Activated CD8-positive, alpha-beta T cell treated with anti-CD3 and anti-CD28 coated beads for 36 hours (primary cell): ENCODE results near the gene CORO2A. TPM values are rescaled to one million over a fixed set of nuclear protein-coding genes. Genes with fewer than 3 reads are reported as not detected.
A peak's percentile ranks its signal among the peaks of the same experiment; 100 is the strongest.

Source experiments
- ATAC-seq: fragments of 200-7000 bp; cut with Tn5 transposase; one replicate; pipeline ENCODE4 v1.10.0; 2021; ENCODE audit warnings: mild to moderate bottlenecking, moderate library complexity
- CTCF ChIA-PET: fragments of 350-600 bp; sonication (Branson Sonifier 250); formaldehyde crosslinking; loops from one replicate; lab custom pipeline; 2021; ENCODE audit warnings: antibody characterized with exemption; lab: Charles Lee
- POLR2A ChIA-PET: fragments of 350-600 bp; sonication (Branson Sonifier 250); formaldehyde crosslinking; loops from one replicate; lab custom pipeline; 2021; ENCODE audit warnings: antibody characterized with exemption; lab: Charles Lee
- DNase-seq: peaks from one replicate; pipeline ENCODE4 v3.0.0-alpha.2; 2020
- H3K27ac Mint-ChIP-seq: one replicate; pipeline ENCODE4 v1.8.0; 2021; ENCODE audit warnings: mild to moderate bottlenecking, mixed read lengths
- H3K27me3 Mint-ChIP-seq: one replicate; pipeline ENCODE4 v1.8.0; 2021; ENCODE audit warnings: mixed read lengths
- H3K36me3 Mint-ChIP-seq: one replicate; pipeline ENCODE4 v1.8.0; 2021; ENCODE audit warnings: low read depth, mixed read lengths
- H3K4me1 Mint-ChIP-seq: one replicate; pipeline ENCODE4 v1.8.0; 2021; ENCODE audit warnings: low read depth, mixed read lengths
- H3K4me3 Mint-ChIP-seq: one replicate; pipeline ENCODE4 v1.8.0; 2021; ENCODE audit warnings: mild to moderate bottlenecking, moderate library complexity, mixed read lengths
- H3K9me3 Mint-ChIP-seq: one replicate; pipeline ENCODE4 v1.8.0; 2021; ENCODE audit warnings: mixed read lengths
- intact Hi-C: fragments of 100-400 bp; cut with micrococcal nuclease; formaldehyde crosslinking; loops from one replicate; pipeline ENCODE4 v1.10.0; 2022
- total RNA-seq, 2 experiments: library from RNA; stranded (reverse); gene quantifications; one replicate each; pipeline ENCODE4 v1.2.3, GENCODE V29; 2021
- TF ChIP-seq, protein P1 (sequence below): fragments of 200-600 bp; IDR thresholded peaks from one replicate; pipeline ENCODE4 v1.8.0; 2022; ENCODE audit warnings: antibody characterized with exemption, mild to moderate bottlenecking

Gene CORO2A
- total RNA-seq, 2 experiments from 2014 or later, result 12.2 to 13.4 TPM

- Mint-ChIP-seq H3K9me3 (no peaks in the 10 kb centered on the region), H3K4me1 (peaks cover 24% of the 10 kb centered on the region), H3K27me3 (no peaks in the 10 kb centered on the region), H3K27ac (no peak overlapping the region), H3K4me3 (no peak overlapping the region), H3K36me3 (no peaks in the 10 kb centered on the region)
- CTCF ChIA-PET, result no interaction called here
- intact Hi-C loops, result no loop called here
- no peak for DNase-seq
- TF ChIP-seq, protein P1, sequence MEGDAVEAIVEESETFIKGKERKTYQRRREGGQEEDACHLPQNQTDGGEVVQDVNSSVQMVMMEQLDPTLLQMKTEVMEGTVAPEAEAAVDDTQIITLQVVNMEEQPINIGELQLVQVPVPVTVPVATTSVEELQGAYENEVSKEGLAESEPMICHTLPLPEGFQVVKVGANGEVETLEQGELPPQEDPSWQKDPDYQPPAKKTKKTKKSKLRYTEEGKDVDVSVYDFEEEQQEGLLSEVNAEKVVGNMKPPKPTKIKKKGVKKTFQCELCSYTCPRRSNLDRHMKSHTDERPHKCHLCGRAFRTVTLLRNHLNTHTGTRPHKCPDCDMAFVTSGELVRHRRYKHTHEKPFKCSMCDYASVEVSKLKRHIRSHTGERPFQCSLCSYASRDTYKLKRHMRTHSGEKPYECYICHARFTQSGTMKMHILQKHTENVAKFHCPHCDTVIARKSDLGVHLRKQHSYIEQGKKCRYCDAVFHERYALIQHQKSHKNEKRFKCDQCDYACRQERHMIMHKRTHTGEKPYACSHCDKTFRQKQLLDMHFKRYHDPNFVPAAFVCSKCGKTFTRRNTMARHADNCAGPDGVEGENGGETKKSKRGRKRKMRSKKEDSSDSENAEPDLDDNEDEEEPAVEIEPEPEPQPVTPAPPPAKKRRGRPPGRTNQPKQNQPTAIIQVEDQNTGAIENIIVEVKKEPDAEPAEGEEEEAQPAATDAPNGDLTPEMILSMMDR, result no peak
- POLR2A ChIA-PET, result interaction anchor here (1.5 kb wide), 1 partner anchor 30 kb away, joined by 3 read pairs; no protein-coding TSS in a partner anchor
- no peak for ATAC-seq
Measured at GRCh38 chr9:98172604-98173003, 19.8 kb downstream of the CORO2A start.

DNA sequence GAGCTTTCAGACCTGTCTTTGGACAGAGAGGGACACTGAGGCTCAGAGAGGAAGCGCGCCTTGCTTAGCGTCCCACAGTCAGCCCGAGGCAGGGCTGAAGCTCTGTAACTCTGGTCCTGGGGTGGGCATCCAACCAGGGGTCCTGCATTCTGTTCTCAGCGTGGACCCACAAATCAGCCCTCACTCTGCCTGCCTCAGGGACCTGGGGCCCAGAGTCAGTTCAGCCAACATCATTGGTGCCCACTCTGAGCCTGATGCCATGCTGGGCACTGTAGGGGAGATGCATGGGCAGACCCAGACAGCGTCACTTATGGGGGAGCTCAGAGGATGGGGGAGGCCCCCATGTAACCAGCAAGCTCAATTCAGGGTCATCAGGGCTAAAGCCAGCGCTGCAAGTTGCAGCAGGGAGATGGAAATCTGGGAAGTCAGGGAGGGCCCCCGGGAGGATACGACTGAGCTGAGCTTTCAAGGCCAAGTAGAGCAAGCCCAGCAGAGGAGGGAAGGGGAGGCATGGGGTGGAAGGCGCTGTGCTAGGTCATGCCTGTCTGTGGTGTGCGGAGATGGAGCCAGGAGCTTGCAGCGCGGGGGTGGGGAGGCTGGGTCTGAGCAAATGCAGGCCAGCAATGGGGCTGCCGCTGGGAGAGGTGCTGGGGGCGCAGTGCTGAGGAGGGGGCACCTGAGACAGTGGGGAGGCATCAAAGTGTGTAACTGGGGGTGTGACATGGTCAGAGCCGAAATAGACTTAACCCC is 21.1 kb downstream of the CORO2A start:
- CTCF ChIA-PET, result no interaction called here
- DNase-seq, result no peak
- TF ChIP-seq, protein P1, result no peak
- Mint-ChIP-seq H3K27me3 (no peaks in the 10 kb centered on the region), H3K9me3 (no peaks in the 10 kb centered on the region), H3K4me1 (peaks cover 24% of the 10 kb centered on the region), H3K36me3 (no peaks in the 10 kb centered on the region), H3K4me3 (no peak overlapping the region), H3K27ac (no peak overlapping the region)
- ATAC-seq, result no peak
- intact Hi-C loops, result no loop called here
- POLR2A ChIA-PET, result no interaction called here

- no peaks in the 10 kb centered on the region for H3K9me3 Mint-ChIP-seq
- no peaks in the 10 kb centered on the region for H3K36me3 Mint-ChIP-seq
- TF ChIP-seq, protein P1, result no peak
- H3K27me3 Mint-ChIP-seq, result no peaks in the 10 kb centered on the region
- POLR2A ChIA-PET, result interaction anchor here (1.3 kb wide), 1 partner anchor 8 kb away, joined by 4 read pairs; no protein-coding TSS in a partner anchor
- intact Hi-C loops, result no loop called here
- H3K4me3 Mint-ChIP-seq, result no peak overlapping the region
- CTCF ChIA-PET, result no interaction called here
- ATAC-seq (peak; percentile 90), DNase-seq (peak; percentile 73)
- H3K27ac Mint-ChIP-seq, result peak overlapping the region; percentile 77
- H3K4me1 Mint-ChIP-seq, result peaks cover 33% of the 10 kb centered on the region
Measured at GRCh38 chr9:98168941-98169488, 23.4 kb downstream of the CORO2A start.

- Mint-ChIP-seq H3K36me3 (no peaks in the 10 kb centered on the region), H3K4me1 (peaks cover 38% of the 10 kb centered on the region), H3K4me3 (no peak overlapping the region), H3K27ac (no peak overlapping the region), H3K9me3 (no peaks in the 10 kb centered on the region), H3K27me3 (no peaks in the 10 kb centered on the region)
- CTCF ChIA-PET, result interaction anchor here (0.7 kb wide), 1 partner anchor 134 kb away, joined by 3 read pairs; no protein-coding TSS in a partner anchor
- intact Hi-C loops, result no loop called here
- ATAC-seq (no peak), DNase-seq (no peak)
- TF ChIP-seq, protein P1, result no peak
- POLR2A ChIA-PET, result interaction anchor here (0.8 to 1.3 kb wide), 2 partner anchors 9 to 110 kb away, joined by 3 to 4 read pairs; no protein-coding TSS in a partner anchor
Measured at GRCh38 chr9:98168153-98168780, 24.2 kb downstream of the CORO2A start.
